Motor neuron (in vitro differentiated cells): ENCODE results near the gene UFSP2. TPM values are rescaled to one million over a fixed set of nuclear protein-coding genes. Genes with fewer than 3 reads are reported as not detected.

Experiments
- ATAC-seq, 8 experiments: fragments of 200-7000 bp; cut with Tn5 transposase; replicated peaks in 6 of 8; 2 replicates each; pipeline ENCODE4 v1.8.0; 2021; ENCODE audit warnings: mild to moderate bottlenecking in 8 of 8, moderate library complexity in 8 of 8
- H3K27ac ChIP-seq, 2 donors: fragments of 250-450 bp; sonication (Bioruptor Pico); 2 replicates each; pipeline ENCODE4 v1.9.0; 2021; ENCODE audit warnings: antibody characterized with exemption in 2 of 2, mild to moderate bottlenecking in 2 of 2, moderate library complexity in 1 of 2
- H3K4me1 ChIP-seq, 2 donors: fragments of 250-450 bp; sonication (Bioruptor Pico); replicated peaks in 1 of 2; 2 replicates each; pipeline ENCODE4 v1.6.1; 2021; ENCODE audit warnings: antibody characterized with exemption in 2 of 2, mild to moderate bottlenecking in 2 of 2, moderate library complexity in 1 of 2
- H3K4me3 ChIP-seq, 5 donors: fragments of 250-450 bp; sonication (Bioruptor Pico); 2 replicates each; pipeline ENCODE4 v1.9.0; 2021; ENCODE audit warnings: antibody characterized with exemption in 5 of 5, mild to moderate bottlenecking in 5 of 5, moderate library complexity in 4 of 5
- whole genome bisulfite sequencing, 10 experiments: fragments of 450-650 bp; shearing (Covaris generic); methylation state at CpG; one replicate each; pipeline ENCODE4 v1.0.0; 2022; 5-methylcytosine and 5-hydroxymethylcytosine counted together
- in situ Hi-C, 9 experiments: fragments of 400-800 bp; cut with MboI; loops; one replicate each; pipeline ENCODE4 v1.15.0; 2021; ENCODE audit warnings: low sequenced_read_pairs in 9 of 9, low pct_unique_long_range_greater_than_20kb in 2 of 9; ENCODE audit not compliant: unreplicated experiment in 9 of 9
- total RNA-seq, 8 experiments: library from RNA; unstranded; fragments of 300-600 nt; gene quantifications; 2 replicates each; pipeline versions ENCODE4 v1.2.3 to v1.2.4, GENCODE V29; 2022

UFSP2 gene
- total RNA-seq, 8 experiments from 2014 or later, result 15.6 to 59.3 (median 35.1) TPM

- Histone ChIP-seq H3K4me3 (no peak overlapping the region), H3K4me1 (no peaks in the 10 kb centered on the region), H3K27ac (no peak overlapping the region)
- ATAC-seq, result no peak
- 96 to 100% (median 100%) methylated on average over 1 to 4 of the region's 7 CpGs; no CpG with 5 or more reads in 6 of the 10 experiments for WGBS, 10 experiments
- in situ Hi-C loops, result no loop called here
These were observed 73.6 kb downstream of the UFSP2 start for GRCh38 chr4:185352202-185352601.

DNA sequence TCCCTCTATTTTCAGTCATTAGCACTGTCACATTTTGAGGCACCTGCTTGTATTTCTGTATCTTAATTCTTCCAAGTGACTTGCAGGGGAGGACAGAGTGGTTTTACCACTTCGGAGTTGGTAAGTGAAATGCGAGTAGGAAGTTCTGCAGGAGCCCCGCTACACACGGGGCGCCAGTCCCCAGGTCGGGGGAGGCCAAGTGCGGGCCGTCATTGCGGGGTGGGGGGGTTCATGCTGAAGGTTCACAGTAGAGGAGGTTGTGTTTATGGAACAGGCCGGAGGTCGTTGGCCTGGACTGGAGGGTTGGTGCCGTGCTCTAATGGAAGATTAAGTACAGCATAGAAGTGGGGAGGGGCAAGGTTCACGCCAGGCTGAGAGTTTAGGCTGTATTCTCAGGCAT lies 74.1 kb downstream of the UFSP2 start:
- ATAC-seq, result no peak
- 80% methylated on average over 2 of the region's 13 CpGs; no CpG with 5 or more reads in 9 of the 10 experiments for WGBS, 10 experiments
- in situ Hi-C loops, result no loop called here

More for the DNA sequence above, 74.1 kb downstream of the UFSP2 start:
- no peak overlapping the region for H3K4me3 ChIP-seq
- no peaks in the 10 kb centered on the region for H3K4me1 ChIP-seq
- H3K27ac ChIP-seq, result no peak overlapping the region

Other genes starting within 250 kb of the UFSP2 start
- 10 to 100 TPM; 19.1 to 58.6 (median 32.9) TPM for gene CFAP97, start 222.0 kb downstream of the UFSP2 start, total RNA-seq
- gene SNX25, start 216.4 kb downstream of the UFSP2 start, total RNA-seq, result 10 to 100 TPM; 13.1 to 55.4 (median 20.2) TPM
- 10 to 100 TPM in 3 of 8 experiments, 1 to 10 TPM in 5; 1.5 to 19.6 (median 7.4) TPM for gene LRP2BP, start 30.0 kb downstream of the UFSP2 start, total RNA-seq
- gene ANKRD37, start 29.1 kb downstream of the UFSP2 start, total RNA-seq, result 10 to 100 TPM in 6 of 8 experiments, 1 to 10 TPM in 2; 4.8 to 30.9 (median 12.9) TPM
- gene CCDC110, start 45.8 kb upstream of the UFSP2 start, total RNA-seq, result 1 to 10 TPM in 6 of 8 experiments, under 1 TPM in 2; 0.42 to 7.6 (median 1.2) TPM
- gene PDLIM3, start 109.5 kb upstream of the UFSP2 start, total RNA-seq, result 100 to 1,000 TPM in 1 of 8 experiments, 10 to 100 TPM in 1, 1 to 10 TPM in 4, under 1 TPM in 2; 0.71 to 291 (median 6.1) TPM